Vagina (tissue), 2 donors: ENCODE results near the gene MALT1. TPM values are rescaled to one million over a fixed set of nuclear protein-coding genes. Genes with fewer than 3 reads are reported as not detected.

Experiments
- DNase-seq, 2 donors: peaks; one replicate each; pipeline ENCODE4 v3.0.0-alpha.2; 2017; ENCODE audit errors: extremely low spot score in 2 of 2
- H3K27ac ChIP-seq: fragments of 200-600 bp; sonication (generic); one replicate; pipeline ENCODE4 v1.5.1; 2019
- H3K27me3 ChIP-seq: fragments of 200-600 bp; sonication (generic); one replicate; pipeline ENCODE4 v1.5.1; 2019
- H3K36me3 ChIP-seq, 2 donors: fragments of 200-600 bp; sonication (generic); one replicate each; pipeline ENCODE4 v1.5.1; 2017 to 2019
- H3K4me1 ChIP-seq: fragments of 200-600 bp; sonication (generic); one replicate; pipeline ENCODE4 v1.5.1; 2019
- H3K4me3 ChIP-seq, 2 donors: fragments of 200-600 bp; sonication (generic); 1 replicate in 1 of 2; 2 replicates in 1 of 2; pipeline ENCODE4 v1.5.1; 2016 to 2019
- H3K9me3 ChIP-seq: fragments of 200-600 bp; sonication (generic); one replicate; pipeline ENCODE4 v1.5.1; 2019
- CTCF ChIP-seq, 3 experiments: fragments of 450-650 bp in 2 of 3; fragments of 200-600 bp in 1 of 3; sonication (generic) in 1 of 3; IDR thresholded peaks; one replicate each; pipeline ENCODE4 v1.5.1; 2017 to 2019; ENCODE audit warnings: antibody characterized with exemption in 3 of 3, mild to moderate bottlenecking in 2 of 3, moderate library complexity in 2 of 3
- POLR2A ChIP-seq, 2 donors: fragments of 450-650 bp; IDR thresholded peaks; one replicate each; pipeline ENCODE4 v1.6.1; 2017; ENCODE audit warnings: antibody characterized with exemption in 2 of 2, mild to moderate bottlenecking in 2 of 2, moderate library complexity in 2 of 2
- POLR2AphosphoS5 ChIP-seq, 2 donors: sonication (generic); formaldehyde crosslinking; IDR thresholded peaks; one replicate each; pipeline ENCODE4 v1.9.0; 2017; ENCODE audit warnings: antibody characterized with exemption in 2 of 2, mild to moderate bottlenecking in 2 of 2, low read depth in 1 of 2; ENCODE audit not compliant: insufficient read depth in 1 of 2
- intact Hi-C: fragments of 100-400 bp; cut with DNase I; formaldehyde crosslinking; loops from one replicate; pipeline ENCODE4 v1.15.1; 2023
- total RNA-seq: library from RNA; depleted of rRNA; stranded (reverse); fragments of >200 nt; gene quantifications from one replicate; pipeline ENCODE4 v1.2.3, GENCODE V29; 2016

MALT1 gene
- total RNA-seq, 1 donor from 2014 or later: 35.8 TPM

- Histone ChIP-seq H3K27ac (no peak overlapping the region), H3K36me3 (peaks cover 0 to 14% of the 10 kb centered on the region in 2 donors), H3K4me3 (no peak overlapping the region), H3K4me1 (peaks cover 12% of the 10 kb centered on the region), H3K9me3 (no peaks in the 10 kb centered on the region), H3K27me3 (no peaks in the 10 kb centered on the region)
- no peak for TF ChIP-seq CTCF (IDR thresholded peaks at IDR 0.05)
- TF ChIP-seq POLR2AphosphoS5 (IDR thresholded peaks at IDR 0.05; ENCODE audit: insufficient read depth in 1 of 2, low read depth in 1 of 2): no peak
- TF ChIP-seq POLR2A (IDR thresholded peaks at IDR 0.05): no peak
- DNase-seq: no peak
- intact Hi-C loops: no loop called here
Measured at GRCh38 chr18:58690259-58690658, 19.0 kb downstream of the MALT1 start.

- peaks cover 12% of the 10 kb centered on the region for H3K4me1 ChIP-seq
- no peak overlapping the region for H3K27ac ChIP-seq
- peaks cover 0 to 11% of the 10 kb centered on the region in 2 donors for H3K36me3 ChIP-seq
- intact Hi-C loops: no loop called here
- TF ChIP-seq POLR2AphosphoS5 (IDR thresholded peaks at IDR 0.05; ENCODE audit: insufficient read depth in 1 of 2, low read depth in 1 of 2) (no peak), POLR2A (IDR thresholded peaks at IDR 0.05) (no peak), CTCF (IDR thresholded peaks at IDR 0.05) (no peak)
- no peaks in the 10 kb centered on the region for H3K27me3 ChIP-seq
- DNase-seq: no peak
- H3K4me3 ChIP-seq: no peak overlapping the region
- H3K9me3 ChIP-seq: no peaks in the 10 kb centered on the region
Measured at GRCh38 chr18:58691256-58691655, 20.0 kb downstream of the MALT1 start.

- Histone ChIP-seq H3K27ac (no peak overlapping the region), H3K36me3 (peaks cover 0 to 11% of the 10 kb centered on the region in 2 donors), H3K4me3 (no peak overlapping the region), H3K9me3 (no peaks in the 10 kb centered on the region), H3K4me1 (peaks cover 12% of the 10 kb centered on the region), H3K27me3 (no peaks in the 10 kb centered on the region)
- DNase-seq: no peak
- no peak for TF ChIP-seq CTCF (IDR thresholded peaks at IDR 0.05)
- TF ChIP-seq POLR2A (IDR thresholded peaks at IDR 0.05): no peak
- TF ChIP-seq POLR2AphosphoS5 (IDR thresholded peaks at IDR 0.05; ENCODE audit: insufficient read depth in 1 of 2, low read depth in 1 of 2): no peak
- intact Hi-C loops: no loop called here
Measured at GRCh38 chr18:58692422-58693185, 21.3 kb downstream of the MALT1 start.

GRCh38 chr18:58694221-58694620 lies 23.0 kb downstream of the MALT1 start:
- Histone ChIP-seq H3K36me3 (peaks cover 0 to 11% of the 10 kb centered on the region in 2 donors), H3K4me1 (peaks cover 12% of the 10 kb centered on the region), H3K27me3 (no peaks in the 10 kb centered on the region), H3K4me3 (no peak overlapping the region), H3K27ac (no peak overlapping the region), H3K9me3 (no peaks in the 10 kb centered on the region)
- TF ChIP-seq POLR2AphosphoS5 (IDR thresholded peaks at IDR 0.05; ENCODE audit: insufficient read depth in 1 of 2, low read depth in 1 of 2): no peak
- no peak for TF ChIP-seq CTCF (IDR thresholded peaks at IDR 0.05)
- TF ChIP-seq POLR2A (IDR thresholded peaks at IDR 0.05): no peak
- intact Hi-C loops: no loop called here
- DNase-seq: no peak
